Measurements from ENCODE around the gene CACNA2D3. TPM values are rescaled to one million over a fixed set of nuclear protein-coding genes. Genes with fewer than 3 reads are reported as not detected.

Gene CACNA2D3
- total and polyA plus RNA-seq, 12 donors: 0.51 to 43.5 (median 19.3) TPM

DNA sequence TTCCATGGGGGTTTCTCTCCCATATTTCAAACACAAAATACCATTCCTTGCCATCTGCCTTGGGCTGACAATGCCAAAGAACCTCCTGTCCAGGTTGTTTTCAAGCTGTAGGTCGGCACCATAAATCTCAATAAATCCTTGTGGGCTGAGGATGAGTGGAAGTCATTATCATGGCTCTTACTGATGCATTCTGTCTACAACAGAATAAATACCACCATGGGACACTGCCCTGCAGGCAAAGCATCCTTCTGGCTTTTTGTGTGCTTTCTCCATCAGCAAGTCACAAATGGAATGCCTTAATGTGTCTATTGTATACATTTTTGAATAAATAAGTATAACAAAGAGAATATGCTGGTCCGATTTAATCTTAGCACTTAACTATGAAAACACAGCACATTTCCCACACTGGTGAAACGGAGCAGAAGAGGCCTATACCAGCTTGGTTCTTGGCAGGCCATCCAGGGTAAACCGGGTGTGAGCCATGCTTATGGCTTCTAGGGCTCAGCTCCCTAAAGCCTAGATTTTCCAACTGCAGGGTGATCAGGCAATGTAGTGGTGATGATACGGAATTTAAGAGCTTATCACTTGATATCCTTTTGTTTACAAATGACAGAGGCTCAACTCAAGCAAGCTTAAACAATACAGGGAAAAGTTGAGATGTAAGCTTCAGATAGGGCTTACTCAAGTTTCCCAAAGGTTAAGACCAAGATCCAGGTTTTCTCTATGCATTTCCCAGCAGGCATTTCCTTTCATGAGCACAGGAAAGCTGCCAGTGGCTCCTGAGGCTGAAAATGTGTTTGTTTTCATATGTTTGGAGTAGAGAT is 938.8 kb downstream of the CACNA2D3 start:
- 81 to 90% methylated on average over 5 of the region's 5 CpGs for WGBS, 2 donors
- TF ChIP-seq, protein P1, sequence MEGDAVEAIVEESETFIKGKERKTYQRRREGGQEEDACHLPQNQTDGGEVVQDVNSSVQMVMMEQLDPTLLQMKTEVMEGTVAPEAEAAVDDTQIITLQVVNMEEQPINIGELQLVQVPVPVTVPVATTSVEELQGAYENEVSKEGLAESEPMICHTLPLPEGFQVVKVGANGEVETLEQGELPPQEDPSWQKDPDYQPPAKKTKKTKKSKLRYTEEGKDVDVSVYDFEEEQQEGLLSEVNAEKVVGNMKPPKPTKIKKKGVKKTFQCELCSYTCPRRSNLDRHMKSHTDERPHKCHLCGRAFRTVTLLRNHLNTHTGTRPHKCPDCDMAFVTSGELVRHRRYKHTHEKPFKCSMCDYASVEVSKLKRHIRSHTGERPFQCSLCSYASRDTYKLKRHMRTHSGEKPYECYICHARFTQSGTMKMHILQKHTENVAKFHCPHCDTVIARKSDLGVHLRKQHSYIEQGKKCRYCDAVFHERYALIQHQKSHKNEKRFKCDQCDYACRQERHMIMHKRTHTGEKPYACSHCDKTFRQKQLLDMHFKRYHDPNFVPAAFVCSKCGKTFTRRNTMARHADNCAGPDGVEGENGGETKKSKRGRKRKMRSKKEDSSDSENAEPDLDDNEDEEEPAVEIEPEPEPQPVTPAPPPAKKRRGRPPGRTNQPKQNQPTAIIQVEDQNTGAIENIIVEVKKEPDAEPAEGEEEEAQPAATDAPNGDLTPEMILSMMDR (IDR thresholded peaks at IDR 0.05): no peak

GRCh38 chr3:55061720-55062034 is 939.3 kb downstream of the CACNA2D3 start:
- Histone ChIP-seq H3K4me1 (no peaks in the 10 kb centered on the region), H3K36me3 (no peaks in the 10 kb centered on the region), H3K9me3 (peaks cover 0 to under 1% (median 0%) of the 10 kb centered on the region in 11 donors), H3K27ac (no peak overlapping the region), H3K27me3 (no peaks in the 10 kb centered on the region), H3K4me3 (no peak overlapping the region)
- 60 to 64% methylated on average over 2 of the region's 2 CpGs for WGBS, 2 donors
- DNase-seq: no peak
- no peak for ATAC-seq
- intact Hi-C loops (cut with DNase I): no loop called here
- TF ChIP-seq, protein P1 (IDR thresholded peaks at IDR 0.05): no peak

More for the DNA sequence above, 938.8 kb downstream of the CACNA2D3 start:
- Histone ChIP-seq H3K36me3 (no peaks in the 10 kb centered on the region), H3K27ac (no peak overlapping the region), H3K9me3 (peaks cover 0 to 6% (median 0%) of the 10 kb centered on the region in 11 donors), H3K4me3 (no peak overlapping the region), H3K4me1 (no peaks in the 10 kb centered on the region), H3K27me3 (no peaks in the 10 kb centered on the region)
- intact Hi-C loops (cut with DNase I): no loop called here
- DNase-seq (no peak), ATAC-seq (no peak)

- no peaks in the 10 kb centered on the region for H3K36me3 ChIP-seq
- peak in 1 of 8 donors; percentile 18 for ATAC-seq
- no peaks in the 10 kb centered on the region for H3K27me3 ChIP-seq
- no peak overlapping the region for H3K4me3 ChIP-seq
- WGBS, 2 donors: 87 to 96% methylated on average over 2 of the region's 2 CpGs
- H3K4me1 ChIP-seq: no peaks in the 10 kb centered on the region
- TF ChIP-seq, protein P1 (IDR thresholded peaks at IDR 0.05): no peak
- H3K9me3 ChIP-seq: no peaks in the 10 kb centered on the region
- H3K27ac ChIP-seq: no peak overlapping the region
- intact Hi-C loops (cut with DNase I): no loop called here
- no peak for DNase-seq
Observed at GRCh38 chr3:55064164-55064563, 941.8 kb downstream of the CACNA2D3 start.

DNA sequence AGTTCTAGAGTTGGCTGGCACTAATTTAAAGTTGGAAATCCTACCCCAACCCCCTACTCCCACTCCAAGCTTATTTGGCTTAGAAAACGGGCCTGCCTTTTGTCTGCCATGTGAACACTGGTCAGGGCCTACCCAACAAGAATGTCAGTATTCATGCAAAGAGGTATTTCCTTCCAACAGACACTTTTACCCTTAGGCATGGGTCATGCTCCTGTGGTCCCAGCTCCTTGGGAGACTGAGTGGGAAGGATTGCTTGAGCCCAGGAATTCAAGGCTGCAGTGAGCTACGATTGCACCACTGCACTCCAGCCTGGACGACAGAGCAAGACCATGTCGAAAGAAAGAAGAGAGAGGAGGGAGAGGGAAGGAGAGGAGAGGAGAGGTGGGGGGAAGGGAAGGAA is 943.0 kb downstream of the CACNA2D3 start:
- Histone ChIP-seq H3K4me1 (no peaks in the 10 kb centered on the region), H3K27me3 (no peaks in the 10 kb centered on the region), H3K27ac (no peak overlapping the region), H3K4me3 (no peak overlapping the region), H3K36me3 (no peaks in the 10 kb centered on the region), H3K9me3 (no peaks in the 10 kb centered on the region)
- ATAC-seq (no peak), DNase-seq (no peak)
- intact Hi-C loops (cut with DNase I): no loop called here
- WGBS, 2 donors: 84 to 90% methylated on average over 4 of the region's 4 CpGs
- TF ChIP-seq, protein P1 (IDR thresholded peaks at IDR 0.05): no peak
